ENCODE data around the gene PATJ. TPM values are rescaled to one million over a fixed set of nuclear protein-coding genes. Genes with fewer than 3 reads are reported as not detected.

Gene PATJ
- total RNA-seq, 2 donors from 2014 or later = 56.6 to 72.1 TPM

- Mint-ChIP-seq H3K4me1 (no peaks in the 10 kb centered on the region), H3K27ac (no peak overlapping the region), H3K4me3 (no peak overlapping the region), H3K27me3 (no peaks in the 10 kb centered on the region), H3K36me3 (ENCODE audit: low read depth) (peaks cover 5% of the 10 kb centered on the region)
- DNase-seq (no peak), ATAC-seq (no peak)
- no peaks in the 10 kb centered on the region for H3K9me3 ChIP-seq (ENCODE audit: control insufficient read depth, low read length, poor library complexity, severe bottlenecking)
These were observed 311.9 kb downstream of the PATJ start for GRCh38 chr1:62054188-62054587.

GRCh38 chr1:62057230-62057629 lies 314.9 kb downstream of the PATJ start:
- DNase-seq (no peak), ATAC-seq (no peak)
- Mint-ChIP-seq H3K36me3 (ENCODE audit: low read depth) (peaks cover 2% of the 10 kb centered on the region), H3K4me1 (no peaks in the 10 kb centered on the region), H3K27me3 (no peaks in the 10 kb centered on the region), H3K4me3 (no peak overlapping the region), H3K27ac (no peak overlapping the region)
- H3K9me3 ChIP-seq (ENCODE audit: control insufficient read depth, low read length, poor library complexity, severe bottlenecking) = no peaks in the 10 kb centered on the region

- H3K27me3 Mint-ChIP-seq = no peaks in the 10 kb centered on the region
- peaks cover 2% of the 10 kb centered on the region for H3K36me3 Mint-ChIP-seq (ENCODE audit: low read depth)
- H3K4me1 Mint-ChIP-seq = no peaks in the 10 kb centered on the region
- no peak for DNase-seq
- no peak overlapping the region for H3K27ac Mint-ChIP-seq
- no peaks in the 10 kb centered on the region for H3K9me3 ChIP-seq (ENCODE audit: control insufficient read depth, low read length, poor library complexity, severe bottlenecking)
- ATAC-seq = no peak
- no peak overlapping the region for H3K4me3 Mint-ChIP-seq
These were observed 315.5 kb downstream of the PATJ start for GRCh38 chr1:62057641-62058290.

- no peak overlapping the region for H3K4me3 Mint-ChIP-seq
- no peaks in the 10 kb centered on the region for H3K4me1 Mint-ChIP-seq
- H3K36me3 Mint-ChIP-seq (ENCODE audit: low read depth) = peaks cover 2% of the 10 kb centered on the region
- H3K9me3 ChIP-seq (ENCODE audit: control insufficient read depth, low read length, poor library complexity, severe bottlenecking) = no peaks in the 10 kb centered on the region
- H3K27me3 Mint-ChIP-seq = no peaks in the 10 kb centered on the region
- ATAC-seq (no peak), DNase-seq (no peak)
- H3K27ac Mint-ChIP-seq = no peak overlapping the region
These were observed 316.7 kb downstream of the PATJ start for GRCh38 chr1:62058956-62059355.

- no peaks in the 10 kb centered on the region for H3K9me3 ChIP-seq (ENCODE audit: control insufficient read depth, low read length, poor library complexity, severe bottlenecking)
- no peak for ATAC-seq
- H3K4me3 Mint-ChIP-seq = no peak overlapping the region
- H3K4me1 Mint-ChIP-seq = no peaks in the 10 kb centered on the region
- no peak for DNase-seq
- no peaks in the 10 kb centered on the region for H3K27me3 Mint-ChIP-seq
- H3K27ac Mint-ChIP-seq = peak overlapping the region; percentile 11
- H3K36me3 Mint-ChIP-seq (ENCODE audit: low read depth) = peaks cover 2% of the 10 kb centered on the region
These were observed 319.8 kb downstream of the PATJ start for GRCh38 chr1:62062087-62062486.

GRCh38 chr1:62064829-62065407 lies 322.6 kb downstream of the PATJ start:
- no peak overlapping the region for H3K27ac Mint-ChIP-seq
- ATAC-seq (no peak), DNase-seq (no peak)
- no peaks in the 10 kb centered on the region for H3K9me3 ChIP-seq (ENCODE audit: control insufficient read depth, low read length, poor library complexity, severe bottlenecking)
- H3K4me1 Mint-ChIP-seq = peaks cover 5% of the 10 kb centered on the region
- no peaks in the 10 kb centered on the region for H3K36me3 Mint-ChIP-seq (ENCODE audit: low read depth)
- no peak overlapping the region for H3K4me3 Mint-ChIP-seq
- no peaks in the 10 kb centered on the region for H3K27me3 Mint-ChIP-seq

GRCh38 chr1:62066713-62067112 lies 324.4 kb downstream of the PATJ start:
- no peak overlapping the region for H3K4me3 Mint-ChIP-seq
- no peaks in the 10 kb centered on the region for H3K9me3 ChIP-seq (ENCODE audit: control insufficient read depth, low read length, poor library complexity, severe bottlenecking)
- H3K36me3 Mint-ChIP-seq (ENCODE audit: low read depth) = no peaks in the 10 kb centered on the region
- H3K27me3 Mint-ChIP-seq = no peaks in the 10 kb centered on the region
- DNase-seq (no peak), ATAC-seq (no peak)
- H3K4me1 Mint-ChIP-seq = peaks cover 5% of the 10 kb centered on the region
- H3K27ac Mint-ChIP-seq = no peak overlapping the region

GRCh38 chr1:62068416-62068843 lies 326.1 kb downstream of the PATJ start:
- DNase-seq (no peak), ATAC-seq (no peak)
- Mint-ChIP-seq H3K27me3 (no peaks in the 10 kb centered on the region), H3K4me3 (no peak overlapping the region), H3K4me1 (peaks cover 5% of the 10 kb centered on the region), H3K27ac (no peak overlapping the region), H3K36me3 (ENCODE audit: low read depth) (no peaks in the 10 kb centered on the region)
- H3K9me3 ChIP-seq (ENCODE audit: control insufficient read depth, low read length, poor library complexity, severe bottlenecking) = no peaks in the 10 kb centered on the region

- H3K4me3 Mint-ChIP-seq = no peak overlapping the region
- DNase-seq (no peak), ATAC-seq (no peak)
These were observed 326.7 kb downstream of the PATJ start for GRCh38 chr1:62068978-62069377.

GRCh38 chr1:62070384-62071011 lies 328.2 kb downstream of the PATJ start:
- H3K4me1 Mint-ChIP-seq = peaks cover 5% of the 10 kb centered on the region
- peak overlapping the region; percentile 43 for H3K27ac Mint-ChIP-seq
- no peaks in the 10 kb centered on the region for H3K27me3 Mint-ChIP-seq
- no peak overlapping the region for H3K4me3 Mint-ChIP-seq
- H3K9me3 ChIP-seq (ENCODE audit: control insufficient read depth, low read length, poor library complexity, severe bottlenecking) = no peaks in the 10 kb centered on the region
- ATAC-seq (no peak), DNase-seq (no peak)
- H3K36me3 Mint-ChIP-seq (ENCODE audit: low read depth) = no peaks in the 10 kb centered on the region

More at GRCh38 chr1:62068978-62069377, 326.7 kb downstream of the PATJ start:
- no peak overlapping the region for H3K27ac Mint-ChIP-seq
- H3K36me3 Mint-ChIP-seq (ENCODE audit: low read depth) = no peaks in the 10 kb centered on the region
- H3K9me3 ChIP-seq (ENCODE audit: control insufficient read depth, low read length, poor library complexity, severe bottlenecking) = no peaks in the 10 kb centered on the region
- peaks cover 5% of the 10 kb centered on the region for H3K4me1 Mint-ChIP-seq
- no peaks in the 10 kb centered on the region for H3K27me3 Mint-ChIP-seq

- H3K9me3 ChIP-seq (ENCODE audit: control insufficient read depth, low read length, poor library complexity, severe bottlenecking) = no peaks in the 10 kb centered on the region
- no peak for ATAC-seq
- no peak for DNase-seq
- peaks cover 5% of the 10 kb centered on the region for H3K4me1 Mint-ChIP-seq
- H3K4me3 Mint-ChIP-seq = no peak overlapping the region
- no peak overlapping the region for H3K27ac Mint-ChIP-seq
- H3K27me3 Mint-ChIP-seq = no peaks in the 10 kb centered on the region
- H3K36me3 Mint-ChIP-seq (ENCODE audit: low read depth) = no peaks in the 10 kb centered on the region
These were observed 329.4 kb downstream of the PATJ start for GRCh38 chr1:62071695-62072094.

- Mint-ChIP-seq H3K27ac (no peak overlapping the region), H3K4me1 (no peaks in the 10 kb centered on the region), H3K27me3 (no peaks in the 10 kb centered on the region), H3K36me3 (ENCODE audit: low read depth) (peaks cover 2% of the 10 kb centered on the region), H3K4me3 (no peak overlapping the region)
- DNase-seq (no peak), ATAC-seq (no peak)
- no peaks in the 10 kb centered on the region for H3K9me3 ChIP-seq (ENCODE audit: control insufficient read depth, low read length, poor library complexity, severe bottlenecking)
These were observed 334.0 kb downstream of the PATJ start for GRCh38 chr1:62076286-62076685.

GRCh38 chr1:62077821-62078220 lies 335.5 kb downstream of the PATJ start:
- Mint-ChIP-seq H3K4me1 (no peaks in the 10 kb centered on the region), H3K27me3 (no peaks in the 10 kb centered on the region), H3K36me3 (ENCODE audit: low read depth) (peaks cover 2% of the 10 kb centered on the region), H3K4me3 (no peak overlapping the region), H3K27ac (no peak overlapping the region)
- no peak for ATAC-seq
- no peaks in the 10 kb centered on the region for H3K9me3 ChIP-seq (ENCODE audit: control insufficient read depth, low read length, poor library complexity, severe bottlenecking)
- no peak for DNase-seq
